Stomach (tissue), 4 donors: Measurements from ENCODE around the gene TULP3.

ENCODE experiments used
- POLR2A ChIP-seq, 4 donors: fragments of 450-650 bp; IDR thresholded peaks; one replicate each; pipeline ENCODE4 v1.6.1; 2016; ENCODE audit warnings: antibody characterized with exemption in 4 of 4, control low read depth in 2 of 4, mild to moderate bottlenecking in 1 of 4, moderate library complexity in 1 of 4
- POLR2AphosphoS5 ChIP-seq, 3 donors: sonication (generic); formaldehyde crosslinking; IDR thresholded peaks; one replicate each; pipeline ENCODE4 v1.6.1; 2016; ENCODE audit warnings: antibody characterized with exemption in 3 of 3
- TF ChIP-seq, protein P1 (sequence below), 7 experiments: fragments of 450-650 bp in 4 of 7; fragments of 200-600 bp in 3 of 7; sonication (generic) in 3 of 7; IDR thresholded peaks; one replicate each; pipeline ENCODE4 v1.5.1; 2016 to 2019; ENCODE audit warnings: antibody characterized with exemption in 7 of 7, control low read depth in 2 of 7, mild to moderate bottlenecking in 1 of 7

DNA sequence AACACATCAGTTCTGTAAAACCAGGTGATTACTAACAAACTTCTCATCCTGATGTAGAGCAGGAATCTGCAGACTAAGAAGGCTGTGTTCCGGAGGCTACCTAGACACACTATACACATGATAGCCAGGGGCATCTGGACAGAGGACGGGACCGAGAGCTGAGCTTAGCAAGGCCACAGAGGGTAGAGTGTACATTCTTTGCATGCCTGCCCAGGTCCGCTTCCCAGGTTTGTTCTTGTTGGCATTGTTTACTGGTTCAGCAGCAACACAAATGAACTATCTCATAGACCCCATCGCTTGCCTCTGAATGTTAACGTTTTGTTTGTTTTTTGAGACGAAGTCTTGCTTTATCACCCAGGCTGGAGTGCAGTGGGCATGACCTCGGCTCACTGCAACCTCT, 50.8 kb downstream of the TULP3 start:
- TF ChIP-seq, protein P1, sequence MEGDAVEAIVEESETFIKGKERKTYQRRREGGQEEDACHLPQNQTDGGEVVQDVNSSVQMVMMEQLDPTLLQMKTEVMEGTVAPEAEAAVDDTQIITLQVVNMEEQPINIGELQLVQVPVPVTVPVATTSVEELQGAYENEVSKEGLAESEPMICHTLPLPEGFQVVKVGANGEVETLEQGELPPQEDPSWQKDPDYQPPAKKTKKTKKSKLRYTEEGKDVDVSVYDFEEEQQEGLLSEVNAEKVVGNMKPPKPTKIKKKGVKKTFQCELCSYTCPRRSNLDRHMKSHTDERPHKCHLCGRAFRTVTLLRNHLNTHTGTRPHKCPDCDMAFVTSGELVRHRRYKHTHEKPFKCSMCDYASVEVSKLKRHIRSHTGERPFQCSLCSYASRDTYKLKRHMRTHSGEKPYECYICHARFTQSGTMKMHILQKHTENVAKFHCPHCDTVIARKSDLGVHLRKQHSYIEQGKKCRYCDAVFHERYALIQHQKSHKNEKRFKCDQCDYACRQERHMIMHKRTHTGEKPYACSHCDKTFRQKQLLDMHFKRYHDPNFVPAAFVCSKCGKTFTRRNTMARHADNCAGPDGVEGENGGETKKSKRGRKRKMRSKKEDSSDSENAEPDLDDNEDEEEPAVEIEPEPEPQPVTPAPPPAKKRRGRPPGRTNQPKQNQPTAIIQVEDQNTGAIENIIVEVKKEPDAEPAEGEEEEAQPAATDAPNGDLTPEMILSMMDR (IDR thresholded peaks at IDR 0.05), result no peak
- no peak for TF ChIP-seq POLR2AphosphoS5 (IDR thresholded peaks at IDR 0.05)
- no peak for TF ChIP-seq POLR2A (IDR thresholded peaks at IDR 0.05)
